Activated CD4-positive, alpha-beta memory T cell treated with anti-CD3 and anti-CD28 coated beads for 36 hours (primary cell): ENCODE data around the gene B3GLCT. TPM values are rescaled to one million over a fixed set of nuclear protein-coding genes. Genes with fewer than 3 reads are reported as not detected.

ENCODE experiments used
- CTCF ChIA-PET: fragments of 350-600 bp; sonication (Branson Sonifier 250); formaldehyde crosslinking; loops from one replicate; lab custom pipeline; 2021; ENCODE audit warnings: antibody characterized with exemption, inconsistent platforms; lab: Charles Lee
- POLR2A ChIA-PET: fragments of 350-600 bp; sonication (Branson Sonifier 250); formaldehyde crosslinking; loops from one replicate; lab custom pipeline; 2021; ENCODE audit warnings: antibody characterized with exemption; lab: Charles Lee
- DNase-seq: peaks from one replicate; pipeline ENCODE4 v3.0.0-alpha.2; 2020
- H3K27ac Mint-ChIP-seq: one replicate; pipeline ENCODE4 v1.8.0; 2021; ENCODE audit warnings: mixed read lengths
- H3K27me3 Mint-ChIP-seq: one replicate; pipeline ENCODE4 v1.8.0; 2021; ENCODE audit warnings: mixed read lengths
- H3K36me3 Mint-ChIP-seq: one replicate; pipeline ENCODE4 v1.8.0; 2021; ENCODE audit warnings: mixed read lengths
- H3K4me1 Mint-ChIP-seq: one replicate; pipeline ENCODE4 v1.8.0; 2021; ENCODE audit warnings: low read depth, mixed read lengths
- H3K4me3 Mint-ChIP-seq: one replicate; pipeline ENCODE4 v1.8.0; 2021; ENCODE audit warnings: mild to moderate bottlenecking, mixed read lengths
- H3K9me3 Mint-ChIP-seq: one replicate; pipeline ENCODE4 v1.8.0; 2021; ENCODE audit warnings: mixed read lengths
- intact Hi-C: fragments of 100-400 bp; cut with micrococcal nuclease; formaldehyde crosslinking; loops from one replicate; pipeline ENCODE4 v1.15.1; 2023
- total RNA-seq, 2 experiments: library from RNA; stranded (reverse); gene quantifications; one replicate each; pipeline ENCODE4 v1.2.3, GENCODE V29; 2021

The B3GLCT gene
- total RNA-seq, 2 experiments from 2014 or later, result 2.6 to 2.8 TPM

- H3K27ac Mint-ChIP-seq, result no peak overlapping the region
- no peak for DNase-seq
- intact Hi-C loops, result no loop called here
- H3K36me3 Mint-ChIP-seq, result peaks cover 2% of the 10 kb centered on the region
- H3K4me3 Mint-ChIP-seq, result no peak overlapping the region
- no peaks in the 10 kb centered on the region for H3K4me1 Mint-ChIP-seq
- POLR2A ChIA-PET, result no interaction called here
- H3K9me3 Mint-ChIP-seq, result no peaks in the 10 kb centered on the region
- CTCF ChIA-PET, result interaction anchor here (2.1 kb wide), 1 partner anchor 10 kb away, joined by 6 read pairs; no protein-coding TSS in a partner anchor
- no peaks in the 10 kb centered on the region for H3K27me3 Mint-ChIP-seq
Observed at GRCh38 chr13:31225998-31226675, 26.4 kb downstream of the B3GLCT start.

- ChIA-PET CTCF (interaction anchor here (2.1 kb wide), 1 partner anchor 9 kb away, joined by 6 read pairs; no protein-coding TSS in a partner anchor), POLR2A (no interaction called here)
- Mint-ChIP-seq H3K27ac (no peak overlapping the region), H3K27me3 (no peaks in the 10 kb centered on the region), H3K9me3 (no peaks in the 10 kb centered on the region), H3K4me1 (no peaks in the 10 kb centered on the region), H3K36me3 (peaks cover 2% of the 10 kb centered on the region), H3K4me3 (no peak overlapping the region)
- intact Hi-C loops, result no loop called here
- no peak for DNase-seq
Observed at GRCh38 chr13:31227063-31227462, 27.3 kb downstream of the B3GLCT start.

- peaks cover 2% of the 10 kb centered on the region for H3K36me3 Mint-ChIP-seq
- intact Hi-C loops, result no loop called here
Observed at GRCh38 chr13:31227870-31228269, 28.1 kb downstream of the B3GLCT start.

GRCh38 chr13:31234729-31235128, 35.0 kb downstream of the B3GLCT start:
- CTCF ChIA-PET, result interaction anchor here (2.5 to 4.4 kb wide), 3 partner anchors 11 to 190 kb away, joined by 8 to 58 read pairs (median 13); no protein-coding TSS in a partner anchor
- Mint-ChIP-seq H3K4me1 (no peaks in the 10 kb centered on the region), H3K36me3 (peaks cover 1% of the 10 kb centered on the region), H3K27ac (no peak overlapping the region), H3K27me3 (no peaks in the 10 kb centered on the region), H3K4me3 (no peak overlapping the region), H3K9me3 (no peaks in the 10 kb centered on the region)
- DNase-seq, result no peak
- POLR2A ChIA-PET, result no interaction called here
- intact Hi-C loops, result loop anchor here (10.0 kb wide), 1 partner anchor 510 kb away; no protein-coding TSS in a partner anchor

More at GRCh38 chr13:31227870-31228269, 28.1 kb downstream of the B3GLCT start:
- no peaks in the 10 kb centered on the region for H3K9me3 Mint-ChIP-seq
- ChIA-PET POLR2A (no interaction called here), CTCF (interaction anchor here (1.0 kb wide), 1 partner anchor 197 kb away, joined by 5 read pairs; no protein-coding TSS in a partner anchor)
- H3K4me3 Mint-ChIP-seq, result no peak overlapping the region
- no peak for DNase-seq
- H3K27me3 Mint-ChIP-seq, result no peaks in the 10 kb centered on the region
- H3K4me1 Mint-ChIP-seq, result no peaks in the 10 kb centered on the region
- H3K27ac Mint-ChIP-seq, result no peak overlapping the region

- H3K4me3 Mint-ChIP-seq, result no peak overlapping the region
- no peaks in the 10 kb centered on the region for H3K27me3 Mint-ChIP-seq
- no peak overlapping the region for H3K27ac Mint-ChIP-seq
- no peaks in the 10 kb centered on the region for H3K4me1 Mint-ChIP-seq
- CTCF ChIA-PET, result interaction anchor here (0.6 to 4.4 kb wide), 14 partner anchors 9 to 929 kb away, joined by 3 to 58 read pairs (median 4); partner anchors contain the start of gene B3GLCT
- POLR2A ChIA-PET, result no interaction called here
- no peaks in the 10 kb centered on the region for H3K9me3 Mint-ChIP-seq
- intact Hi-C loops, result loop anchor here (1.0 to 10.0 kb wide), 2 partner anchors 188 to 509 kb away; no protein-coding TSS in a partner anchor
- peaks cover 1% of the 10 kb centered on the region for H3K36me3 Mint-ChIP-seq
- no peak for DNase-seq
Observed at GRCh38 chr13:31236211-31236786, 36.5 kb downstream of the B3GLCT start.

- DNase-seq, result no peak
- ChIA-PET POLR2A (no interaction called here), CTCF (no interaction called here)
- peaks cover 1% of the 10 kb centered on the region for H3K36me3 Mint-ChIP-seq
- no peaks in the 10 kb centered on the region for H3K4me1 Mint-ChIP-seq
- H3K27me3 Mint-ChIP-seq, result no peaks in the 10 kb centered on the region
- no peak overlapping the region for H3K4me3 Mint-ChIP-seq
- H3K9me3 Mint-ChIP-seq, result no peaks in the 10 kb centered on the region
- H3K27ac Mint-ChIP-seq, result no peak overlapping the region
- intact Hi-C loops, result no loop called here
Observed at GRCh38 chr13:31240921-31241320, 41.1 kb downstream of the B3GLCT start.

GRCh38 chr13:31242367-31242766, 42.6 kb downstream of the B3GLCT start:
- Mint-ChIP-seq H3K4me3 (no peak overlapping the region), H3K4me1 (no peaks in the 10 kb centered on the region), H3K9me3 (no peaks in the 10 kb centered on the region), H3K27me3 (no peaks in the 10 kb centered on the region), H3K27ac (no peak overlapping the region), H3K36me3 (no peaks in the 10 kb centered on the region)
- intact Hi-C loops, result no loop called here
- DNase-seq, result no peak
- ChIA-PET CTCF (no interaction called here), POLR2A (no interaction called here)

GRCh38 chr13:31242916-31243315, 43.1 kb downstream of the B3GLCT start:
- POLR2A ChIA-PET, result no interaction called here
- no peaks in the 10 kb centered on the region for H3K9me3 Mint-ChIP-seq
- no peaks in the 10 kb centered on the region for H3K36me3 Mint-ChIP-seq
- H3K27ac Mint-ChIP-seq, result no peak overlapping the region
- no peak for DNase-seq
- H3K4me1 Mint-ChIP-seq, result no peaks in the 10 kb centered on the region
- CTCF ChIA-PET, result no interaction called here
- no peak overlapping the region for H3K4me3 Mint-ChIP-seq
- intact Hi-C loops, result no loop called here
- H3K27me3 Mint-ChIP-seq, result no peaks in the 10 kb centered on the region

- ChIA-PET POLR2A (no interaction called here), CTCF (interaction anchor here (2.2 to 2.3 kb wide), 2 partner anchors 10 to 13 kb away, joined by 8 to 13 read pairs; no protein-coding TSS in a partner anchor)
- intact Hi-C loops, result no loop called here
- no peaks in the 10 kb centered on the region for H3K9me3 Mint-ChIP-seq
- no peak overlapping the region for H3K27ac Mint-ChIP-seq
- DNase-seq, result no peak
- H3K27me3 Mint-ChIP-seq, result no peaks in the 10 kb centered on the region
- H3K36me3 Mint-ChIP-seq, result peaks cover 7% of the 10 kb centered on the region
- H3K4me3 Mint-ChIP-seq, result no peak overlapping the region
- H3K4me1 Mint-ChIP-seq, result no peaks in the 10 kb centered on the region
Observed at GRCh38 chr13:31245598-31246373, 46.0 kb downstream of the B3GLCT start.

- H3K9me3 Mint-ChIP-seq, result peaks cover 3% of the 10 kb centered on the region
- no peaks in the 10 kb centered on the region for H3K27me3 Mint-ChIP-seq
- intact Hi-C loops, result no loop called here
- no peak overlapping the region for H3K4me3 Mint-ChIP-seq
- no peak overlapping the region for H3K27ac Mint-ChIP-seq
- DNase-seq, result no peak
- H3K36me3 Mint-ChIP-seq, result peaks cover 15% of the 10 kb centered on the region
- H3K4me1 Mint-ChIP-seq, result no peaks in the 10 kb centered on the region
- ChIA-PET POLR2A (interaction anchor here (0.6 kb wide), 1 partner anchor 35 kb away, joined by 3 read pairs; no protein-coding TSS in a partner anchor), CTCF (interaction anchor here (1.0 to 2.2 kb wide), 2 partner anchors 10 to 14 kb away, joined by 3 to 8 read pairs; no protein-coding TSS in a partner anchor)
Observed at GRCh38 chr13:31246918-31247317, 47.1 kb downstream of the B3GLCT start.

- no peak overlapping the region for H3K27ac Mint-ChIP-seq
Observed at GRCh38 chr13:31248361-31248760, 48.6 kb downstream of the B3GLCT start.

More at GRCh38 chr13:31248361-31248760, 48.6 kb downstream of the B3GLCT start:
- no peak for DNase-seq
- CTCF ChIA-PET, result interaction anchor here (0.6 to 1.1 kb wide), 2 partner anchors 12 to 581 kb away, joined by 3 to 4 read pairs; no protein-coding TSS in a partner anchor
- H3K9me3 Mint-ChIP-seq, result peaks cover 11% of the 10 kb centered on the region
- H3K36me3 Mint-ChIP-seq, result peaks cover 19% of the 10 kb centered on the region
- intact Hi-C loops, result no loop called here
- POLR2A ChIA-PET, result no interaction called here
- H3K27me3 Mint-ChIP-seq, result no peaks in the 10 kb centered on the region
- H3K4me3 Mint-ChIP-seq, result no peak overlapping the region
- H3K4me1 Mint-ChIP-seq, result no peaks in the 10 kb centered on the region
